HCT116 (cell line): Measurements from ENCODE around the gene FGF18. TPM values are rescaled to one million over a fixed set of nuclear protein-coding genes. Genes with fewer than 3 reads are reported as not detected.

Source experiments
- ATAC-seq: fragments of 200-7000 bp; cut with Tn5 transposase; 2 replicates; pipeline ENCODE4 v1.9.1; 2020; ENCODE audit warnings: mild to moderate bottlenecking, moderate library complexity
- BruUV-seq: library from RNA; stranded (reverse); fragments of 400-500 nt; replicated peaks from 2 replicates; lab custom pipeline; 2021; lab: Mats Ljungman, UMichigan
- CTCF ChIA-PET: fragments of 300-600 bp; sonication (Branson Sonifier 250); formaldehyde crosslinking; loops from one replicate; lab custom pipeline; 2021; ENCODE audit warnings: antibody characterized with exemption; lab: Charles Lee
- POLR2A ChIA-PET: fragments of 300-600, 350-600 bp; sonication (Branson Sonifier 250); formaldehyde crosslinking; loops from one replicate; lab custom pipeline; 2021; ENCODE audit warnings: antibody characterized with exemption; lab: Charles Lee
- RAD21 ChIA-PET, 2 experiments: fragments of 300-600 bp; sonication (Branson Sonifier 250); formaldehyde crosslinking; loops; one replicate each; lab custom pipeline; 2023; ENCODE audit warnings: low total read pairs in 2 of 2; ENCODE audit not compliant: uncharacterized antibody in 2 of 2, unreplicated experiment in 2 of 2, low non-redundant PET in 1 of 2; lab: Charles Lee
- DNase-seq: peaks from one replicate; pipeline ENCODE4 v3.0.0-alpha.2; 2010; ENCODE audit warnings: low read depth, low spot score
- H2AFZ ChIP-seq: fragments of 200-600 bp; shearing (Covaris generic), sonication (generic); 2 replicates; pipeline ENCODE4 v1.6.1; 2017; ENCODE audit warnings: low read depth, mixed run types, mixed read lengths, antibody characterized with exemption, low read length; ENCODE audit not compliant: poor library complexity, severe bottlenecking
- H3K27ac ChIP-seq: 2 replicates; pipeline ENCODE4 v1.5.1; 2012; ENCODE audit warnings: low read depth, low read length
- H3K27me3 ChIP-seq: fragments of 200-600 bp; sonication (generic); 2 replicates; pipeline ENCODE4 v1.6.1; 2016; ENCODE audit warnings: mixed run types, low read length, mixed read lengths; ENCODE audit not compliant: insufficient read depth
- H3K36me3 ChIP-seq, 2 experiments: fragments of 200-500 bp in 1 of 2; fragments of 200-600 bp in 1 of 2; sonication (Bioruptor generic) in 1 of 2; sonication (generic) in 1 of 2; 2 replicates each; pipeline versions ENCODE4 v1.5.1 to v1.6.1; 2014 to 2016; ENCODE audit warnings: low read length in 2 of 2, inconsistent platforms in 1 of 2, mixed read lengths in 1 of 2, mixed run types in 1 of 2; ENCODE audit not compliant: insufficient read depth in 2 of 2, control insufficient read depth in 1 of 2
- H3K4me1 ChIP-seq, 2 experiments: fragments of 200-600 bp in 1 of 2; sonication (generic) in 1 of 2; 2 replicates each; pipeline versions ENCODE4 v1.5.1 to v1.6.1; 2012 to 2017; ENCODE audit warnings: low read length in 2 of 2, inconsistent platforms in 1 of 2, mild to moderate bottlenecking in 1 of 2, mixed read lengths in 1 of 2, mixed run types in 1 of 2, moderate library complexity in 1 of 2; ENCODE audit not compliant: insufficient read depth in 2 of 2, control insufficient read depth in 1 of 2
- H3K4me2 ChIP-seq: fragments of 200-600 bp; sonication (generic); 2 replicates; pipeline ENCODE4 v1.6.1; 2017; ENCODE audit warnings: mixed run types, low read length, mixed read lengths
- H3K4me3 ChIP-seq, 2 experiments: fragments of 200-600 bp in 1 of 2; sonication (generic) in 1 of 2; replicated peaks in 1 of 2; 2 replicates each; pipeline ENCODE4 v1.5.1; 2011 to 2016; ENCODE audit warnings: low read length in 2 of 2, control low read depth in 1 of 2, low read depth in 1 of 2, mild to moderate bottlenecking in 1 of 2, mixed read lengths in 1 of 2, mixed run types in 1 of 2
- H3K79me2 ChIP-seq: fragments of 200-600 bp; sonication (generic); 2 replicates; pipeline ENCODE4 v1.6.1; 2017; ENCODE audit warnings: mild to moderate bottlenecking, mixed run types, low read length, moderate library complexity, mixed read lengths; ENCODE audit not compliant: insufficient read depth
- H3K9ac ChIP-seq: fragments of 200-600 bp; sonication (generic); 2 replicates; pipeline ENCODE4 v1.6.1; 2016; ENCODE audit warnings: low read length, mixed read lengths
- H3K9me2 ChIP-seq: fragments of 200-600 bp; sonication (generic), shearing (Covaris generic); 2 replicates; pipeline ENCODE4 v1.6.1; 2017; ENCODE audit warnings: mixed run types, mild to moderate bottlenecking, moderate library complexity; ENCODE audit not compliant: insufficient read depth
- H3K9me3 ChIP-seq, 2 experiments: fragments of 200-500 bp in 1 of 2; fragments of 200-600 bp in 1 of 2; sonication (Bioruptor generic) in 1 of 2; sonication (generic) in 1 of 2; 2 replicates each; pipeline ENCODE4 v1.6.1; 2014 to 2017; ENCODE audit warnings: low read length in 2 of 2, mixed read lengths in 2 of 2, inconsistent platforms in 1 of 2, low read depth in 1 of 2, mild to moderate bottlenecking in 1 of 2, mixed run types in 1 of 2, moderate library complexity in 1 of 2; ENCODE audit not compliant: control insufficient read depth in 1 of 2, insufficient read depth in 1 of 2
- H4K20me1 ChIP-seq: fragments of 200-600 bp; sonication (generic), shearing (Covaris generic); 2 replicates; pipeline ENCODE4 v1.6.1; 2017; ENCODE audit warnings: mixed run types, mild to moderate bottlenecking, moderate library complexity; ENCODE audit not compliant: insufficient read depth
- CBX3 ChIP-seq: IDR thresholded peaks from 2 replicates; pipeline ENCODE4 v1.6.1; 2012; ENCODE audit warnings: low read depth
- CEBPB ChIP-seq: IDR thresholded peaks from 2 replicates; pipeline ENCODE4 v1.6.1; 2012; ENCODE audit warnings: low read depth
- ELF1 ChIP-seq: IDR thresholded peaks from 2 replicates; pipeline ENCODE4 v1.6.1; 2012; ENCODE audit warnings: low read depth, borderline replicate concordance
- MAX ChIP-seq: IDR thresholded peaks from 2 replicates; pipeline ENCODE4 v1.6.1; 2012
- POLR2AphosphoS5 ChIP-seq: IDR thresholded peaks from 2 replicates; pipeline ENCODE4 v1.6.1; 2011; ENCODE audit warnings: mild to moderate bottlenecking, low read depth, low read length, moderate library complexity
- RAD21 ChIP-seq: IDR thresholded peaks from 2 replicates; pipeline ENCODE4 v1.6.1; 2012; ENCODE audit warnings: low read depth, mild to moderate bottlenecking
- REST ChIP-seq: IDR thresholded peaks from 2 replicates; pipeline ENCODE4 v1.6.1; 2012; ENCODE audit warnings: low read depth
- SP1 ChIP-seq: IDR thresholded peaks from 2 replicates; pipeline ENCODE4 v1.6.1; 2012; ENCODE audit warnings: low read depth
- TCF7L2 ChIP-seq: IDR thresholded peaks from 2 replicates; pipeline ENCODE4 v1.7.0; 2011; ENCODE audit warnings: borderline replicate concordance, inconsistent platforms; ENCODE audit not compliant: insufficient read depth, insufficient read length; ENCODE audit errors: extremely low read depth
- ZFX ChIP-seq: fragments of 450-650 bp; IDR thresholded peaks from 2 replicates; pipeline ENCODE4 v1.6.1; 2017
- ZNF274 ChIP-seq: fragments of 200-500 bp; sonication (Bioruptor generic); IDR thresholded peaks from 2 replicates; pipeline ENCODE4 v1.6.1; 2014; ENCODE audit warnings: mild to moderate bottlenecking, low read depth, low read length, inconsistent platforms
- intact Hi-C: fragments of 100-400 bp; cut with micrococcal nuclease; formaldehyde crosslinking; loops from 2 replicates; pipeline ENCODE4 v1.10.0; 2022
- total RNA-seq: library from RNA; stranded (reverse); gene quantifications from one replicate; pipeline ENCODE4 v1.2.1, GENCODE V29; 2021; ENCODE audit not compliant: unreplicated experiment
- TF ChIP-seq, protein P1 (sequence below): IDR thresholded peaks from 2 replicates; pipeline ENCODE4 v1.6.1; 2011; ENCODE audit warnings: mild to moderate bottlenecking, low read length, moderate library complexity; ENCODE audit not compliant: insufficient replicate concordance; ENCODE audit errors: extremely low read depth

The FGF18 gene
- total RNA-seq, 1 experiment from 2014 or later, result 0.96 TPM

DNA sequence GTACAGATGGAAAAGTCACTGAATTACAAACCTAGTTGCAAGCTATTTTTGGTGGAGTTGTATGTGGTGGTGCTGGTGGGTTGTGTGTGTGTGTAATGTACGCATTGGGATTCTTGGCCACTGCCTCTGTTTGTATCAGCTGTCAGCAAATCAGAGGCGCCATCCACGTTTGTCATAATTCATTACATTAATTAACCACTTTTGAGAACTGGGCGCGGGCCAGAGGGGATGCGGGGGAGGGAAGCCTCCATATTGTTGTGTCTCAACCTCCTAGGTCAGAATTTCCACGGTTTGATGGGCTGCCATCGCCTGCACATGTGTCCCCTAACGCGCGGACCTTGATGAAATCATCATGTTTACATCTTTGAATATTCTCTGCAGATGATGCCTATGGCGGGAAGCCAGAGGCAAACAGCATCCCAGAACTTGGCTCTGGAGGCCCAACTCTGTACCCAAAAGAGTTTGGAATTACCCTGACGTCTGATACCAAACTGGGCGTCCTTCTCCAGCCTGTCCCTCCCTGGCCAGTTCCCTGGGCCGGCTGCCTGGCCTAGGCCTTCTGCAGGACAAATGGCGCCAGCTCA is 54.9 kb downstream of the FGF18 start:
- intact Hi-C loops, result no loop called here
- H3K27ac ChIP-seq, result no peak overlapping the region
- no peaks in the 10 kb centered on the region for H3K27me3 ChIP-seq
- no peaks in the 10 kb centered on the region for H3K9me3 ChIP-seq
- no peaks in the 10 kb centered on the region for H3K79me2 ChIP-seq
- BruUV-seq, result no TSS peak
- ATAC-seq, result no peak
- CTCF ChIA-PET, result interaction anchor here (1.0 kb wide), 1 partner anchor 8 kb away, joined by 3 read pairs; no protein-coding TSS in a partner anchor
- TF ChIP-seq, protein P1, sequence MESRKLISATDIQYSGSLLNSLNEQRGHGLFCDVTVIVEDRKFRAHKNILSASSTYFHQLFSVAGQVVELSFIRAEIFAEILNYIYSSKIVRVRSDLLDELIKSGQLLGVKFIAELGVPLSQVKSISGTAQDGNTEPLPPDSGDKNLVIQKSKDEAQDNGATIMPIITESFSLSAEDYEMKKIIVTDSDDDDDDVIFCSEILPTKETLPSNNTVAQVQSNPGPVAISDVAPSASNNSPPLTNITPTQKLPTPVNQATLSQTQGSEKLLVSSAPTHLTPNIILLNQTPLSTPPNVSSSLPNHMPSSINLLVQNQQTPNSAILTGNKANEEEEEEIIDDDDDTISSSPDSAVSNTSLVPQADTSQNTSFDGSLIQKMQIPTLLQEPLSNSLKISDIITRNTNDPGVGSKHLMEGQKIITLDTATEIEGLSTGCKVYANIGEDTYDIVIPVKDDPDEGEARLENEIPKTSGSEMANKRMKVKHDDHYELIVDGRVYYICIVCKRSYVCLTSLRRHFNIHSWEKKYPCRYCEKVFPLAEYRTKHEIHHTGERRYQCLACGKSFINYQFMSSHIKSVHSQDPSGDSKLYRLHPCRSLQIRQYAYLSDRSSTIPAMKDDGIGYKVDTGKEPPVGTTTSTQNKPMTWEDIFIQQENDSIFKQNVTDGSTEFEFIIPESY, result no peak
- TF ChIP-seq REST, result no peak
- no peak for TF ChIP-seq SP1
- no peak for TF ChIP-seq TCF7L2
- no peak for TF ChIP-seq RAD21
- no peak for TF ChIP-seq CBX3
- TF ChIP-seq CEBPB, result no peak
- TF ChIP-seq MAX, result no peak
- TF ChIP-seq ZNF274, result no peak
- no peak for TF ChIP-seq ZFX
- TF ChIP-seq POLR2AphosphoS5, result no peak
- TF ChIP-seq ELF1, result no peak
- TF ChIP-seq, all 23 proteins: peak for 0
- no peaks in the 10 kb centered on the region for H3K36me3 ChIP-seq
- H2AFZ ChIP-seq, result no peak overlapping the region
- ChIA-PET POLR2A (no interaction called here), RAD21 (no interaction called here)
- no peaks in the 10 kb centered on the region for H4K20me1 ChIP-seq
- H3K4me1 ChIP-seq, result no peaks in the 10 kb centered on the region
- H3K9me2 ChIP-seq, result no peaks in the 10 kb centered on the region
- H3K4me3 ChIP-seq, result no peak overlapping the region
- H3K4me2 ChIP-seq, result no peak overlapping the region
- no peak overlapping the region for H3K9ac ChIP-seq
- no peak for DNase-seq
